ENCODE results near the gene HTATIP2.
"Not testable (repeated sequence)": the region's sequence is repeated elsewhere in the genome, so short reads cannot be mapped to it uniquely, and the experiment has no call there.

The HTATIP2 gene

DNA sequence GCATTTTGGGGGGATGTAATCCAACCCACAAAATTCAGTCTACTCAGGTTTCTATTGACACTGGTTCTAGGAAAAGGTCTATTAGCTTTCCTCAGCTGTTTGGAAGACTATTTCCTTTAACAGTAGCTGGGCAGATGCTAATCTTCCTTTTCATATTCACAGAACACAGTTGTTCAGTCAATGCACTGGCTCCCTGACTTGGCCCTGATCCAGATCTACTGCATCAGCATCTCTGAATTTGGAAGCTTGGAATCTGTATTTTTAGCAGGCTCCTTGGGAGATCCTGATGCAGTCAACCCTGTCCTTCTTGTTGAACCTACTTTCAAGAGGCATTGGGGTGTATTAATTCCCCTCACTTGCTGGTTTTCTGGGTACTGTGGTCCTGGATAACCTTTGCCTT is 6.3 kb downstream of the HTATIP2 start:
- TF ChIP-seq, protein P1, sequence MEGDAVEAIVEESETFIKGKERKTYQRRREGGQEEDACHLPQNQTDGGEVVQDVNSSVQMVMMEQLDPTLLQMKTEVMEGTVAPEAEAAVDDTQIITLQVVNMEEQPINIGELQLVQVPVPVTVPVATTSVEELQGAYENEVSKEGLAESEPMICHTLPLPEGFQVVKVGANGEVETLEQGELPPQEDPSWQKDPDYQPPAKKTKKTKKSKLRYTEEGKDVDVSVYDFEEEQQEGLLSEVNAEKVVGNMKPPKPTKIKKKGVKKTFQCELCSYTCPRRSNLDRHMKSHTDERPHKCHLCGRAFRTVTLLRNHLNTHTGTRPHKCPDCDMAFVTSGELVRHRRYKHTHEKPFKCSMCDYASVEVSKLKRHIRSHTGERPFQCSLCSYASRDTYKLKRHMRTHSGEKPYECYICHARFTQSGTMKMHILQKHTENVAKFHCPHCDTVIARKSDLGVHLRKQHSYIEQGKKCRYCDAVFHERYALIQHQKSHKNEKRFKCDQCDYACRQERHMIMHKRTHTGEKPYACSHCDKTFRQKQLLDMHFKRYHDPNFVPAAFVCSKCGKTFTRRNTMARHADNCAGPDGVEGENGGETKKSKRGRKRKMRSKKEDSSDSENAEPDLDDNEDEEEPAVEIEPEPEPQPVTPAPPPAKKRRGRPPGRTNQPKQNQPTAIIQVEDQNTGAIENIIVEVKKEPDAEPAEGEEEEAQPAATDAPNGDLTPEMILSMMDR (conservative IDR thresholded peaks at IDR 0.05; ENCODE audit: low read length) = no peak
- no peak for DNase-seq (ENCODE audit: low read depth)

DNA sequence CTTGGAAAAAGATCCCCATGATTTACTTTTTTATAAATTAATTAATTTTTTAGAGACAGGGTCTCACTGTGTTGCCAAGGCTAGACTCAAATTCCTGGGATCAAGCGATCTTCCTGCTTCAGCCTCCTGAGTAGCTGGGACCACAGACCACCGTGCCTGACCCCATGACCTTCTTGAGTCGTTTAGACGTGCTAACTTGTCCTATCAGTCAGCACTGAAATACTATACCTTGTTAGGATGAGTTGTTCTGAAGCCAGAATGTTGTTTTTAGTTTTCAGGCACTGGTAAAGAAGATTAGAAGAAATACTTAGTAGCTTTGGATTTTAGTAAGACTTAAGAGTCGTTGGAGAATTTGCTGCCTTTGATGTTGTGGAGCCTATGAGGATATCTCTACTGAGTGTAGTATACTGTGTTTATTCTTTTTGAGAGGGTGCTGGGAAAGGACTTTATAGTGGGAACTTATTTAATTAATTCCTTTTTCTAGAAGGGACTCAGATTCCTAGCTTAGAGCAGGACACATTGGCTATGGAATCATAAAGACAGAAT is 8.6 kb downstream of the HTATIP2 start:
- no peak overlapping the region for H3K4me3 ChIP-seq (ENCODE audit: low read length)
- no peak for DNase-seq (ENCODE audit: low read depth)
- TF ChIP-seq, protein P1 (conservative IDR thresholded peaks at IDR 0.05; ENCODE audit: low read length) = no peak

More for the DNA sequence above, 6.3 kb downstream of the HTATIP2 start:
- H3K4me3 ChIP-seq (ENCODE audit: low read length) = no peak overlapping the region

DNA sequence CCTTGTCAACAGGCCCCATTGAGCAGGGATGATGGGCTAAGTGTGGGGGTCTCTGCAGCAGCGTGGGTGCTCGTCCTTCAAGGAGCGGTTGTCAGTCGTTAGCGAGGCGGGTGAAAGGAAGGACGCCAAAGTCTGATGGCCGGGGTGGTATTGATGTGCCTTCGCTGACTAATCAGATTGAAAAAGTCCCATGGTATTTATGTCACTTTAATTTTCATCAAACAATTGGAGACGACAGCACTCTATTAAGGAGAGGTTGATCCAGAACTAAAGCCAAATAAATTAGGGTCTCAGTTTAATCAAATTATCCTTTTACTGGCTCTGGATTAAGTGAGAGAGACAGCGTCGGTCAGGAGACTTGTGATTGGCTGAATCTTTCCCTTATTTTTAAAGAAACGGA is 9.6 kb downstream of the HTATIP2 start:
- H3K4me3 ChIP-seq (ENCODE audit: low read length) = no peak overlapping the region
- TF ChIP-seq, protein P1 (conservative IDR thresholded peaks at IDR 0.05; ENCODE audit: low read length) = no peak
- DNase-seq (ENCODE audit: low read depth) = no peak

DNA sequence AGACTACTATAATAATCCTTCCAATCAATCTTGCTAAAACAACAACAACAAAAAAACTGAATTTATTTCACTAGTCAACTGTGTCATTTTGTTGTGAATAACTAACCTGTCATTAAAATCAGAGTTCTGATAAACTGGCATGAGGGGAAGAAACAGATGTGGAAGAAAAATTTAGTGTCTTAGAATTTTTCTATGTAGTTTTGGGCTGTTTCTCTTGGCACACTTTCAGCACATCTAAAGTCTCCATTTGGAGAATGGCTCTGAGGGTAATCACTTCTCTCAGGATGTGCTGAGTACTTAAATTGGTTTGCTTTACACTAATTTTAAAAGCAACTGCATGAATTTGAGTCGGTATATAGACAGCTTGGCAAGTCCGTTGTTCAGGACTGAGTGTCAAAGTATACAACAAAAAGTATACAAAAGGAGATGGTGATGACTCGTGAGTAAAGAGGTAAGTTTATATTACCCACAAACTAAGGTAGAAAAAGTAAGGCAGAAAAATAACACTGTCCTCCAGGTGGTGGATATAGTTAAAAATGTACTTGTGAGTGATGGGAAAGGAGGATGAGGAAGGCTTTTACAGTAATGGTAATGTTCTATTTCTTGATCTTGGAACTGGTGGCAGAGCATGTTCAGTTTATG is 10.2 kb downstream of the HTATIP2 start:
- DNase-seq (ENCODE audit: low read depth) = no peak
- H3K4me3 ChIP-seq (ENCODE audit: low read length) = no peak overlapping the region
- TF ChIP-seq, protein P1 (conservative IDR thresholded peaks at IDR 0.05; ENCODE audit: low read length) = no peak

DNA sequence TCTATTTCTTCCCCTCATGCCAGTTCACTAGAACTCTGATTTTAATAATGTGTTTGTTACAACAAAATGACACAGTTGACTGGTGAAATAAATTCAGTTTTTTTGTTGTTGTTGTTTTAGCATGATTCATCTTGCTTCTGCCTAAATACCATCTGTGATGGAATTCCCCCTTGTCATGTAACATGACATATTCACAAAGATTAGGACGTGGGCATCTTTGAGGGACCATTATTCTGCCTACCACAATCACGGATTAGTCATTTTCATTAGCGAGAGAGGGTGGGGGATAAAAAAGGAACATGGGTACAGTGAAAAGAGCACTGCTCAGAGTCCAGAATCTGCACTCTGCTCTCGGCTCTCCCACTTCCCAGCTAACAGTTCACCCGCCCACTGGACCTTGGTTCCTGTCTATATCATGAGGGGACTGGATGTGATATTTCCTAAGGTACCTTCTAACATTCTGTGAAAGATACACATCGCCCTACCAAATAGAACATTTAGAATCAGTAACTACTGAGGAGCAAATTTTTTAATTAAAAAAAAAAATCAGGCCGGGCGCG is 11.3 kb downstream of the HTATIP2 start:
- no peak for DNase-seq (ENCODE audit: low read depth)
- TF ChIP-seq, protein P1 (conservative IDR thresholded peaks at IDR 0.05; ENCODE audit: low read length) = no peak
- no peak overlapping the region for H3K4me3 ChIP-seq (ENCODE audit: low read length)

DNA sequence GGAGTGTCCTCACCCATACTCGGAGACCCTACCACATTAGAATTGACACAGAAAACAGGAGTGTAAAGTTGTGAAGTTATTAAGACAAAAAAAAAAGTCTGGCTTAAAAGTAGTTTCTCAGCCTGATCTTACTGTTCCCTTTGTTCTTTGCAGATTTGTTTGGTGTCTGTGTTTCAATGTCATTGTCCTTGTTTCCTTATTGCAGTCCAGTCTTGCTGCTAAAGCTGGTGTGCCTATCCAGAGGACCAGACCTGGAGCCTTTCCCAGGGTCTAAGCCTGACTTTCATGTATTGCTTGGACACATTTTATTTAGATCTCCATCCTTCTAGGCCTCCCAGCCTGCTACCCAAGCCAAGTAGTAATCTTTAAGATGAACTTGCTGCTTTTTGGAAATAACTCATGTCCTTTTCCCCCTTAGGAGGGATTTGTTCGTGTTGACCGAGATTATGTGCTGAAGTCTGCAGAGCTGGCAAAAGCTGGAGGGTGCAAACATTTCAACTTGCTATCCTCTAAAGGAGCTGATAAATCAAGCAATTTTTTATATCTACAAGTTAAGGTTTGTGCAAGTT is 12.7 kb downstream of the HTATIP2 start:
- TF ChIP-seq, protein P1 (conservative IDR thresholded peaks at IDR 0.05; ENCODE audit: low read length) = no peak
- H3K4me3 ChIP-seq (ENCODE audit: low read length) = no peak overlapping the region
- no peak for DNase-seq (ENCODE audit: low read depth)

DNA sequence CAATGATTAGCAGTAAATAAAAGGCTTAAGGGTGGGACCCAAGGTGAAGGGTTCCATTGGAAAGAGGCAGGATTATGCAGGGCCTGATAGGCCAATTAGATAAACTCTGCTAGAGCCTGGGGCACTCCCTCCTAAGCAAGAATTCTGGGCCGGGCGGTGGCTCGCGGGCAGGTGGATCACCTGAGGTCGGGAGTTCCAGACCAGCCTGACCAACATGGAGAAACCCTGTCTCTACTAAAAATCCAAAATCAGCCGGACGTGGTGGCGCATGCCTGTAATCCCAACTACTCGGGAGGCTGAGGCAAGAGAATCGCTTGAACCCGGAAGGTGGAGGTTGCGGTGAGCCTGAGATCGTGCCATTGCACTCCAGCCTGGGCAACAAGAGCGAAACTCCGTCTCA is 22.5 kb downstream of the HTATIP2 start:
- H3K4me3 ChIP-seq (ENCODE audit: low read length); DNase-seq (ENCODE audit: low read depth): not testable (repeated sequence)
